K562 (cell line): ENCODE results near the gene PIN4. TPM values are rescaled to one million over a fixed set of nuclear protein-coding genes. Genes with fewer than 3 reads are reported as not detected.

ENCODE experiments used
- ATAC-seq: fragments of 200-7000 bp; cut with Tn5 transposase; 3 replicates; pipeline ENCODE4 v1.9.1; 2020; ENCODE audit warnings: moderate library complexity
- BruUV-seq: library from RNA; stranded (reverse); fragments of 400-500 nt; replicated peaks from 2 replicates; lab custom pipeline; 2021; lab: Mats Ljungman, UMichigan
- CTCF ChIA-PET: fragments of 300-600 bp; formaldehyde crosslinking; extraction: SDS; loops from one replicate; lab custom pipeline; 2021; ENCODE audit warnings: low intra/inter-chr PET ratio; lab: Yijun Ruan, JAX
- POLR2A ChIA-PET: fragments of 300-600, 350-650 bp; sonication (Branson Sonifier 250); formaldehyde crosslinking; extraction: SDS; loops from one replicate; lab custom pipeline; 2021; ENCODE audit warnings: antibody characterized with exemption, inconsistent platforms; lab: Yijun Ruan, JAX
- DNase-seq, 4 experiments: peaks; one replicate each; pipeline versions ENCODE4 v3.0.0 to v3.0.0-alpha.2; 2011 to 2018; ENCODE audit warnings: low spot score in 3 of 4, mixed read lengths in 3 of 4; ENCODE audit errors: extremely low read depth in 1 of 4
- FAIRE-seq: peaks from 2 replicates; lab custom pipeline; 2011; peaks lifted over from hg19 to GRCh38; lab: Jason Lieb, UNC
- H2AFZ ChIP-seq: 2 replicates; pipeline ENCODE4 v1.6.0; 2011; ENCODE audit warnings: low read depth, low read length, control low read depth, inconsistent platforms
- H3K27ac ChIP-seq: fragments of 200-600 bp; 3 replicates; pipeline ENCODE4 v1.8.0; 2011; ENCODE audit warnings: low read depth, mild to moderate bottlenecking, control low read depth, inconsistent platforms, low read length, moderate library complexity, mixed read lengths; ENCODE audit errors: extremely low read depth
- H3K27me3 ChIP-seq, 2 experiments: fragments of 300-600 bp in 1 of 2; 2 replicates in 1 of 2; 3 replicates in 1 of 2; pipeline versions ENCODE4 v1.6.0 to v1.8.0; 2011; ENCODE audit warnings: inconsistent platforms in 2 of 2, low read length in 2 of 2, mild to moderate bottlenecking in 1 of 2, mixed read lengths in 1 of 2, moderate library complexity in 1 of 2; ENCODE audit not compliant: control insufficient read depth in 2 of 2, insufficient read depth in 2 of 2
- H3K36me3 ChIP-seq: fragments of 300-600 bp; 3 replicates; pipeline ENCODE4 v1.8.0; 2011; ENCODE audit warnings: mild to moderate bottlenecking, low read length, inconsistent platforms; ENCODE audit not compliant: control insufficient read depth, insufficient read depth
- H3K4me1 ChIP-seq, 2 experiments: fragments of 200-600 bp in 1 of 2; replicated peaks in 1 of 2; 2 replicates in 1 of 2; 3 replicates in 1 of 2; pipeline versions ENCODE4 v1.5.1 to v1.8.0; 2011; ENCODE audit warnings: inconsistent platforms in 2 of 2, low read length in 2 of 2, mild to moderate bottlenecking in 1 of 2, mixed read lengths in 1 of 2, moderate library complexity in 1 of 2; ENCODE audit not compliant: control insufficient read depth in 2 of 2, insufficient read depth in 2 of 2
- H3K4me2 ChIP-seq: 2 replicates; pipeline ENCODE4 v1.6.1; 2011; ENCODE audit warnings: low read length, control low read depth, inconsistent platforms, mixed read lengths; ENCODE audit not compliant: insufficient read depth
- H3K4me3 ChIP-seq: fragments of 200-600 bp; sonication (generic), shearing (Covaris generic); 2 replicates; pipeline ENCODE4 v1.5.1; 2016; ENCODE audit warnings: control low read depth, inconsistent platforms
- H3K79me2 ChIP-seq: fragments of 200-600 bp; 3 replicates; pipeline ENCODE4 v1.8.0; 2011; ENCODE audit warnings: low read length, inconsistent platforms; ENCODE audit not compliant: control insufficient read depth, insufficient read depth
- H3K9ac ChIP-seq, 2 experiments: 2 replicates each; pipeline versions ENCODE4 v1.6.0 to v1.6.1; 2011; ENCODE audit warnings: low read depth in 2 of 2, low read length in 2 of 2, control low read depth in 1 of 2, inconsistent platforms in 1 of 2, mild to moderate bottlenecking in 1 of 2, mixed read lengths in 1 of 2; ENCODE audit not compliant: insufficient read depth in 1 of 2
- H3K9me1 ChIP-seq: one replicate; pipeline ENCODE4 v1.6.0; 2011; ENCODE audit warnings: inconsistent platforms, mild to moderate bottlenecking, low read length, moderate library complexity; ENCODE audit not compliant: control insufficient read depth, insufficient read depth
- H3K9me3 ChIP-seq: replicated peaks from 2 replicates; pipeline ENCODE4 v1.5.1; 2011; ENCODE audit warnings: low read depth, low read length, inconsistent platforms; ENCODE audit not compliant: control insufficient read depth, insufficient read depth
- H4K20me1 ChIP-seq: replicated peaks from 2 replicates; pipeline ENCODE4 v1.6.1; 2011; ENCODE audit warnings: low read length, inconsistent platforms, mixed read lengths; ENCODE audit not compliant: control insufficient read depth, insufficient read depth
- BACH1 ChIP-seq: fragments of 200-800 bp; sonication (Bioruptor generic); IDR thresholded peaks from 2 replicates; pipeline ENCODE4 v1.6.1; 2016; ENCODE audit warnings: missing genetic modification characterization, missing compliant biosample characterization
- DIDO1 ChIP-seq: fragments of 450-650 bp; IDR thresholded peaks from 2 replicates; pipeline ENCODE4 v1.6.1; 2016; ENCODE audit warnings: low read depth, missing biosample characterization, missing genetic modification characterization
- HOXB6 ChIP-seq: fragments of 250-450 bp; sonication (Bioruptor Pico); IDR thresholded peaks from 2 replicates; pipeline ENCODE4 v1.5.1; 2022; ENCODE audit warnings: mild to moderate bottlenecking, borderline replicate concordance
- KAT2B ChIP-seq: IDR thresholded peaks from one replicate; pipeline ENCODE4 v1.6.1; 2012; ENCODE audit warnings: low read depth, mild to moderate bottlenecking, control low read depth, inconsistent platforms, low read length, moderate library complexity
- KLF6 ChIP-seq: fragments of 250-450 bp; sonication (Bioruptor Pico); IDR thresholded peaks from 2 replicates; pipeline ENCODE4 v1.4.0; 2020; ENCODE audit warnings: mild to moderate bottlenecking, moderate library complexity, borderline replicate concordance
- PHTF2 ChIP-seq: fragments of 250-450 bp; sonication (Bioruptor Pico); IDR thresholded peaks from 2 replicates; pipeline ENCODE4 v1.5.0; 2021; ENCODE audit warnings: mild to moderate bottlenecking
- SRSF3 ChIP-seq: fragments of 200-400 bp; formaldehyde crosslinking; IDR thresholded peaks from 2 replicates; pipeline ENCODE4 v1.6.1; 2016; ENCODE audit warnings: mild to moderate bottlenecking, low read length, moderate library complexity; ENCODE audit not compliant: insufficient read depth
- XRCC3 ChIP-seq: fragments of 450-650 bp; IDR thresholded peaks from 2 replicates; pipeline ENCODE4 v1.6.1; 2017; ENCODE audit warnings: mild to moderate bottlenecking, moderate library complexity
- ZNF696 ChIP-seq: fragments of 250-450 bp; sonication (Bioruptor Pico); conservative IDR thresholded peaks from 2 replicates; pipeline ENCODE4 v1.4.0; 2020; ENCODE audit warnings: mild to moderate bottlenecking, moderate library complexity
- WGBS: fragments of 100-300 bp; shearing (Covaris generic); methylation state at CpG from one replicate; pipeline ENCODE4 v1.1.6; 2016; ENCODE audit warnings: low coverage, mixed read lengths; ENCODE audit not compliant: insufficient coverage; ENCODE audit errors: missing lambda C conversion rate; 5-methylcytosine and 5-hydroxymethylcytosine counted together
- in situ Hi-C: fragments of 300-500 bp; cut with MboI; formaldehyde crosslinking; loops from 4 replicates; pipeline ENCODE4 v1.15.0; 2018; ENCODE audit warnings: inconsistent platforms, mixed read lengths
- intact Hi-C: fragments of 100-400 bp; cut with micrococcal nuclease; formaldehyde crosslinking; loops from 2 replicates; pipeline ENCODE4 v1.14.2; 2022
- polyA plus RNA-seq, 8 experiments: library from polyadenylated mRNA; depleted of rRNA in 4 of 8; stranded (reverse) in 5 of 8; unstranded in 3 of 8; fragments of >200 nt; fragmentation: Nextera tagmentation in 2 of 8; fragmentation: Illumina TruSeq in 1 of 8; extraction: Ambion mirVana in 2 of 8; extraction: Trizol in 1 of 8; gene quantifications; 2 replicates each; pipeline versions ENCODE4 v1.2.1 to v1.2.3, GENCODE V29; 2011 to 2014; ENCODE audit warnings: inconsistent platforms in 1 of 8, missing spikeins in 1 of 8
- total RNA-seq, 7 experiments: library from RNA; depleted of rRNA in 6 of 7; stranded (reverse); fragments of >200 nt in 6 of 7; fragmentation: Illumina TruSeq in 2 of 7; extraction: Trizol in 2 of 7; gene quantifications; 2 replicates each; pipeline versions ENCODE4 v1.2.1 to v1.2.3, GENCODE V29; 2011 to 2021; ENCODE audit warnings: low replicate concordance in 1 of 7
- TF ChIP-seq, protein P1 (sequence below): fragments of 250-450 bp; sonication (Bioruptor Pico); IDR thresholded peaks from 2 replicates; pipeline ENCODE4 v1.5.1; 2021; ENCODE audit warnings: mild to moderate bottlenecking

PIN4 gene
- total and polyA plus RNA-seq, 9 of the 15 experiments (the other 6 are each of a cell fraction or from before 2014, with no cell fraction given), result 10.0 to 132 (median 45.6) TPM

DNA sequence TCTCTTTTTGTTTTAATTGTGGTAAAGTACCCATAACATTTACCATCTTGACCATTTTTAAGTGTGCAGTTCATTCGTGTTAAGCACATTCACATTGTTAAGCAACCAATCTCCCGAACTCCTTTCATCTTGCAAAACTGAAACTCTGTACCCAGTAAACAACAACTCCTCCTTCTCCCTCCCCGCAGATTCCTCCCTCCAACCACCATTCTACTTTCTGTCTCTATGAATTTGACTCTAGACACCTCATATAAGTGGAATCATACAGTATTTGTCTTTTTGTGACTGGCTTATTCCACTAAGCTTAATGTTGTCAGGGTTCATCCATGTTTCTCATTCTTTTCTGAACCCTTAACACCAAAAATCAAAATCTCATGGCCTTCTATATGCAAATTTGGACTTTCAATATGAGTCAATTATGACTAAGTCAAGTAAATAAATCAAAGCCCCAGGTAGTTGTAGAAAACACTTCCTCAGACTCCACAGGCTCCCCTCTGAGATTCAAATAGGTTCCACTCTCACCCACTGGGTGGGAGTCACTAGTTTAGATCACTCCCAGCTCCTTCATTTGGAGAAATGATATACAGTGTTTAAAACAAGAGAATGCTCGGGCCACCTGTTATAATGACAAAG, 40.1 kb upstream of the PIN4 start:
- Histone ChIP-seq H3K9me1 (no peaks in the 10 kb centered on the region), H3K4me3 (no peak overlapping the region), H4K20me1 (no peaks in the 10 kb centered on the region), H3K27ac (no peak overlapping the region), H3K36me3 (no peaks in the 10 kb centered on the region), H2AFZ (no peak overlapping the region), H3K4me1 (no peaks in the 10 kb centered on the region), H3K79me2 (no peaks in the 10 kb centered on the region), H3K4me2 (no peak overlapping the region), H3K9ac (no peak overlapping the region), H3K9me3 (no peaks in the 10 kb centered on the region), H3K27me3 (peaks cover 6 to 43% of the 10 kb centered on the region in 2 experiments; a peak in 3 of 5 replicates)
- intact Hi-C loops, result no loop called here
- FAIRE-seq, result no peak
- ATAC-seq, result no peak
- 5% methylated on average over 4 of the region's 4 CpGs for WGBS
- BruUV-seq, result no TSS peak
- DNase-seq, result no peak
- ChIA-PET CTCF (no interaction called here), POLR2A (no interaction called here)
- in situ Hi-C loops, result no loop called here
- TF ChIP-seq PHTF2, result no peak
- TF ChIP-seq KLF6 (CRISPR knock-in tag), result no peak
- no peak for TF ChIP-seq DIDO1 (tag)
- TF ChIP-seq HOXB6 (CRISPR knock-in tag), result no peak
- no peak for TF ChIP-seq KAT2B
- TF ChIP-seq XRCC3, result no peak
- no peak for TF ChIP-seq ZNF696
- no peak for TF ChIP-seq BACH1
- TF ChIP-seq SRSF3, result no peak
- TF ChIP-seq, protein P1, sequence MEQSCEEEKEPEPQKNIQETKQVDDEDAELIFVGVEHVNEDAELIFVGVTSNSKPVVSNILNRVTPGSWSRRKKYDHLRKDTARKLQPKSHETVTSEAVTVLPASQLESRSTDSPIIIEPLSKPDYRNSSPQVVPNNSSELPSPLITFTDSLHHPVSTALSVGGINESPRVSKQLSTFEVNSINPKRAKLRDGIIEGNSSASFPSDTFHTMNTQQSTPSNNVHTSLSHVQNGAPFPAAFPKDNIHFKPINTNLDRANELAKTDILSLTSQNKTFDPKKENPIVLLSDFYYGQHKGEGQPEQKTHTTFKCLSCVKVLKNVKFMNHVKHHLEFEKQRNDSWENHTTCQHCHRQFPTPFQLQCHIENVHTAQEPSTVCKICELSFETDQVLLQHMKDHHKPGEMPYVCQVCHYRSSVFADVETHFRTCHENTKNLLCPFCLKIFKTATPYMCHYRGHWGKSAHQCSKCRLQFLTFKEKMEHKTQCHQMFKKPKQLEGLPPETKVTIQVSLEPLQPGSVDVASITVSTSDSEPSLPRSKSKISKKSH (CRISPR knock-in tag), result no peak
